SW480 (cell line): ENCODE results near the gene CNKSR3.
A peak's percentile ranks its signal among the peaks of the same experiment; 100 is the strongest.

Source experiments
- DNase-seq: peaks from one replicate; pipeline ENCODE4 v3.0.0-alpha.2; 2016; ENCODE audit warnings: low spot score

Gene CNKSR3

DNA sequence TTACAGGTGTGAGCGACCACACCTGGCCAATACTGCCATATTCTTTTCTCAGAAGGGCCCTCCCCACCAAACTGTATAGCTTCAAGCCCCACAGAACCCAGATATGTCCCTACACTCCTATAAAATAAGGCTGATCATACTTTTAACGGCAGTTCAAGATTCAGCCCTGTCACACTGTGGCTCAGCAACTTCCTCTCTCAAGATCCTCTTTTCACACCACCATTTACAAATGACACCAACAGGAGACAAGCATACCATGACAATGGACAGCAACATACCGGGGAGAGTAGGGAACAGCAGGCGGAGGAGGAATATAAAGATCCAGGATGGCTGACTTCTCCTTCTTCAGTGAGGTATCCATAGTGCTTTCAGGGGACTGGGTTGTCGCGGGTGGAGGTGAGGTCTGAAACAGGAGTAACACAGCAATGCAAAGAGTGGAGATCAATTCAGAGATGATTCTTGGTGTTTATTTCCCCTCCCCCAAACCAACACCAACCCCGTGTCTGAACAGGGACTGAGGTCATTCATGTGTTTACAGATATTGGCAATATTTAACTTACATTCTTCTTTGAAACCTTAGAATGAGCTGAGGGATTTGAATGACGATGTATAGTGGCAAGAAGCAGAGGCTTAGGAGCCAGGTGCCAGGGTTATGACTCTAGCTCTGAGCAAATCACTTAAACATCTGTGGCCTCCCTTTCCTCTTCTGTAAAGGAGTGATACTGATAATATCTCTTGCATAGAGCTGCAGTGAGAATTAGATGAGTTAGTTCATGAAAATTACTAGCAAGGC, 96.3 kb downstream of the CNKSR3 start:
- DNase-seq = no peak

DNA sequence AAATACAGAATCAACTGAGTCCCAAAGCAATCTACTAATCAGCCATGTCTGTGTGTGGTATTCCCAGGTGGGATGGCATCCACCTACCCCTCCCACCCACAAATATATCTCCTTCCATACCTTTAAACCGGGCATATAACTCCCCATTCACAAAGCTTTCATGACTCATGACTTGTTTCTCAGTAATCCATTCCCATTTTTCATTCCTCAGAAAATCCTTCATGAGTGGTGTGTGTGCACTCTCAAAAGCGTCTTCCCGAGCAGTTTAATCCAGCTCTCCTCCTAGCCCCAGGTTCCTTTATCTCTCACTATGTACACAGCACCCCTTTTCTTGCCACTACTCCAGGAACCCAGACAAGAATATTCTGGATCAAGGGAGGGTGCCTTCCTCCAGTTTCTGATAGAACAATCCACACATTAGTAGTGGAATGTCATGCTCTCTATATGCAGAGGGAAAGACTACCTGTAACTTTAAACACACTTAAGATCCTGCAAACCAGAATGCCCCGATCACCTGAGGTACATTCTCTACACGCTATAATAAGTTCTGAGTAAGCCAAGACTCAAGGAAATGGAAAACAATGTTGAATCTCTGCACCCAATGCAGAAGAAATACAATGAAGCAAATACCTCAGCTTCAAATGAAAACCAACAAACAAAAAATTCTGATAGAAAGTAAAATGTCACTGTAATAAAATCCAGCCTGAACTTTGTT, 98.2 kb downstream of the CNKSR3 start:
- DNase-seq = no peak

GRCh38 chr6:154411076-154411475, 99.4 kb downstream of the CNKSR3 start:
- no peak for DNase-seq

DNA sequence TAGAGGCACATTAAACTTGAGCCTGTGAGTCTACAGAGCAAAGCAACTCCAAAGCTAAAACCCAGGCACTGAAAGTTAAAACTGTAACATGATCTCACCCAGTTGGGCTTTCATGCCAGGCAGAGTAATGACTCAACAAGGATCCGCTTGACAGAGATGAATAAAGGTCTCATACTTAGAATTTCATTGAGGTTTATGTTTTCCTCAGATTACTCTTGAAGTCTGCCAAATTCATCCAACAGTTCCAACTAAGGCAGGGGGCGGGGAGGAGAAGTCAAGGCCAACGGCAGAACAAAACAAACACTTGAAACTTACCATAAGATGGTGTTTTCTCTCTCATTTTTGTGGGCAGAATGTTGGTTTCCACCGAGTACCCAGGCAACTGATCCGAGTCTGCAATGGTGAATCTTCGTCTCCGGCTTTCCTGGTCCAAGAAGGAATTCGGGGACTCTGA, 99.8 kb downstream of the CNKSR3 start:
- DNase-seq = peak; percentile 12

GRCh38 chr6:154408891-154409500, 101.5 kb downstream of the CNKSR3 start:
- no peak for DNase-seq

- DNase-seq = no peak
Measured at GRCh38 chr6:154407440-154407839, 103.0 kb downstream of the CNKSR3 start.

DNA sequence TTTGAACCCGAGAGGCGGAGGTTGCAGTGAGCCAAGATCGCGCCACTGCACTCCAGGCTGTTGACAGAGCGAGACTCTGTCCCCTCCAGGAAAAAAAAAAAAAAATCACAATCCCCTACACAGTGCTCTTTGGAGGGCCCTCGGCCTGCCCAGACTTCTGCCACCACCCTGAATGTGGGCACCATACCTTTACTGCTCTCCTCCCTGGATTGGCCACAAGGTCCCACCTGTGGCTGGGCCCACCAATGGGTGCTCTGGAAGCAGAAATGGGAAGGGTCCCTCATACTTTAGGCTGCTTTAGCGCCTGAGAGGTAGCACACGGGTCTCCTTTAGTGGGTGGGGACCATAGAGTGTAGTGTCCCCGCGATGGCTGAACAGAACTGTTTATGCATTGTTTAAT, 103.6 kb downstream of the CNKSR3 start:
- DNase-seq = no peak

GRCh38 chr6:154406301-154406700, 104.2 kb downstream of the CNKSR3 start:
- no peak for DNase-seq

- no peak for DNase-seq
Measured at GRCh38 chr6:154404791-154405400, 105.6 kb downstream of the CNKSR3 start.

DNA sequence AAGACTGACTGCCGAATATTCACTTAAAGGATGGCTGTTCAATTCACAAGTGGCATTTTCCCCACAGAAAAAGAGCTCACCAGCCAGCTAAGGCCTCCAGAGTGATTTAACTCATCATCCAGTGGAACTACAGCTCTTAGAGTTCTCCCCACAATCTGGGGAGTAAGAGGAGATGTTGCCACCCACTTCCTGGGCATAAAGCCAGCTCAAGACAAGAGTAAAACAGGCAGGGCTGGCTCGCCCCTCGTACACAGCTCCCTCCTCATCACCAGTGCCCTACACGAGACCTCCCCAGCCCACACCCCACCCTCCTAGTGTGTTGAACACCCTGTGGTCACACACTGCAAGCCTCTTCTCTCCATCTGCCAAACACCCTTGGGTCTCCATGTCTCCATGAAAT, 106.7 kb downstream of the CNKSR3 start:
- no peak for DNase-seq

- DNase-seq = no peak
Measured at GRCh38 chr6:154402081-154402780, 108.3 kb downstream of the CNKSR3 start.

DNA sequence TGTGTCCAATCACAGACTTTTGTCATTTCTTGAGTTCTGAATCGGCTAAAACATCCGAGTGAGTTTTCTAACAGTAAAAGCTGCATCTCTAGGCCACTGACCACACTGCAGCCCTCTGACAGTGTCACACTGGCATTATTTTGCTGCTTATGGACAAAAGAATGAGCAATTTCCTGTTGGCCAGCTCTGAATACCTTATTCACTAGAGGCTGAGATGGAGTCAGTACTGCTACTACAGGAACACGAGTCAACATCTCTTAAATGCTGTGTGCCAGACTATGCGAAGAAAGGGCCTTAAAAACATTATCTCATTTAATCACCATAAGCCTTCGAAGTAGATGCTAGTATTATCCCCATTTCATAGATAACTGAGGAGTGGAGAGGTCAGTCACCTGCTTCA, 111.4 kb downstream of the CNKSR3 start:
- DNase-seq = no peak

DNA sequence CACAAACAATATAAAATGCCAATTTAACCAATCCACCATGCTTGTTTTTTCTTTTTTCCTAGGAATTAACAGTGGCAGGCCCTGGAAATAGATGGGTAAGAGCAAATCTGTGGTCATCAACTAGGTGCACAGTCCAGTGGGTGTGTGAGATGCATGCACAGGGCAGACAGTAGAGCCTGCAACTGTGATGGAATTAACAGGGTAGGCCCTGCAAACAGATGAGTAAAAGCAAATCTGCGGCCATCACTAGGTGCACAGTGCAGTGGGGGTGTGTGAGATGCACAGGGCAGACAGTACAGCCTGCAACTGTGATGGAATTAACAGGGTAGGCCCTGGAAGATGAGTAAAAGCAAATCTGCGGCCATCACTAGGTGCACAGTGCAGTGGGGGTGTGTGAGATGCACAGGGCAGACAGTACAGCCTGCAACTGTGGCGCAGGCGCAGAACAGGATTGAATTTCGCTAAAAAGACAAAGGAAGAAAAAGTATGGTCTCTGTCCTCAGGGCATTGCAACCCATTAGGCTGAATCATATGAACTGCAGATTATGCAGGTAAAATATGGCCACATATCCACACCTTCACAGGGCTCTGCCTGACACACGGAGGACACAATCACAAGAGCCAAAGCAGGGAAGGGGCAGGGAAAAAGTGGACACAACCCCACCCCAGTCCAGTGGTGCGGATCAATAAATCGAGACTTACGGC, 112.8 kb downstream of the CNKSR3 start:
- DNase-seq = no peak

GRCh38 chr6:154395878-154396277, 114.6 kb downstream of the CNKSR3 start:
- DNase-seq = no peak

- DNase-seq = no peak
Measured at GRCh38 chr6:154395316-154395715, 115.2 kb downstream of the CNKSR3 start.

GRCh38 chr6:154394571-154394970, 115.9 kb downstream of the CNKSR3 start:
- DNase-seq = no peak

DNA sequence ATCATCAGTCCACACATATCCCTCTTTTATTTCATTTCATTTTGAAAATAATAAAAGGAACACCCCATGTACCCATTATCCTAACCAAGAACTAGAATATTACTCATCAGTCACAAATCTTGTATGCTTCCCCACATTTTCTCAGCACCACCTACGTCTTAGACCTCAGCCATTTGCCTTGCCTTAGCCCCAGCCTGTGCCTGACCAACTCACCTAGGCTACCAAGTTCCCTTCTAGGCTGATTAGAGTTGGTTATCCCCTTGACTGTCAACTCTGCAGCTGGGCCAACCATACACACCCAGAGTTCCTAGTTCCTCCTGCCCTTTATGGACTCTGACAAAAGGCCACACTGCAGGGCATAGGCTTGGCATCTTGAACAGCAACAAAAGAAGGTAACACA, 120.5 kb downstream of the CNKSR3 start:
- DNase-seq = no peak

GRCh38 chr6:154388803-154389202, 121.7 kb downstream of the CNKSR3 start:
- no peak for DNase-seq

GRCh38 chr6:154386848-154387717, 123.4 kb downstream of the CNKSR3 start:
- peak; percentile 66 for DNase-seq

- DNase-seq = no peak
Measured at GRCh38 chr6:154384191-154384590, 126.3 kb downstream of the CNKSR3 start.
